ENCODE data around the gene CDH13.
A peak's percentile ranks its signal among the peaks of the same experiment; 100 is the strongest.

Gene CDH13

DNA sequence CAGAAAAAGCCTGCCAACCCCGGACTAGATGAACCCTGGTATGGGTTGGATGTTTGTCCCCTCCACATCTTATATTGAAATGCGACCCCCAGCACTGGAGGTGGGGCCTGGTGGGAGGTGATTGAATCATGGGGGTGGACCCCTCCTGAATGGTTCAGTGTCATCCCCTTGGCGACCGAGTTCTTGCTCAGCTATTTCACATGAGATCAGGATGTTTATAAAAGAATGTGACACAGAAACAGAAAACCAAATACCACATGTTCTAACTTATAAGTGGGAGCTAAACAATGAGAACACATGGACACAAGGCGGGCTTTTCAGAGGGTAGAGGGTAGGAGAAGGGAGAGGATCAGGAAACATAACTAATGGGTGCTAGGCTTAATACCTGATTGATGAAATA lies 605.0 kb downstream of the CDH13 start:
- TF ChIP-seq, protein P1, sequence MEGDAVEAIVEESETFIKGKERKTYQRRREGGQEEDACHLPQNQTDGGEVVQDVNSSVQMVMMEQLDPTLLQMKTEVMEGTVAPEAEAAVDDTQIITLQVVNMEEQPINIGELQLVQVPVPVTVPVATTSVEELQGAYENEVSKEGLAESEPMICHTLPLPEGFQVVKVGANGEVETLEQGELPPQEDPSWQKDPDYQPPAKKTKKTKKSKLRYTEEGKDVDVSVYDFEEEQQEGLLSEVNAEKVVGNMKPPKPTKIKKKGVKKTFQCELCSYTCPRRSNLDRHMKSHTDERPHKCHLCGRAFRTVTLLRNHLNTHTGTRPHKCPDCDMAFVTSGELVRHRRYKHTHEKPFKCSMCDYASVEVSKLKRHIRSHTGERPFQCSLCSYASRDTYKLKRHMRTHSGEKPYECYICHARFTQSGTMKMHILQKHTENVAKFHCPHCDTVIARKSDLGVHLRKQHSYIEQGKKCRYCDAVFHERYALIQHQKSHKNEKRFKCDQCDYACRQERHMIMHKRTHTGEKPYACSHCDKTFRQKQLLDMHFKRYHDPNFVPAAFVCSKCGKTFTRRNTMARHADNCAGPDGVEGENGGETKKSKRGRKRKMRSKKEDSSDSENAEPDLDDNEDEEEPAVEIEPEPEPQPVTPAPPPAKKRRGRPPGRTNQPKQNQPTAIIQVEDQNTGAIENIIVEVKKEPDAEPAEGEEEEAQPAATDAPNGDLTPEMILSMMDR (IDR thresholded peaks at IDR 0.05; ENCODE audit: control insufficient read depth, extremely low read depth, insufficient read depth) = no peak
- H3K4me3 ChIP-seq (ENCODE audit: low read depth, low read length) = no peak overlapping the region
- no peak for DNase-seq (ENCODE audit: low read depth)

DNA sequence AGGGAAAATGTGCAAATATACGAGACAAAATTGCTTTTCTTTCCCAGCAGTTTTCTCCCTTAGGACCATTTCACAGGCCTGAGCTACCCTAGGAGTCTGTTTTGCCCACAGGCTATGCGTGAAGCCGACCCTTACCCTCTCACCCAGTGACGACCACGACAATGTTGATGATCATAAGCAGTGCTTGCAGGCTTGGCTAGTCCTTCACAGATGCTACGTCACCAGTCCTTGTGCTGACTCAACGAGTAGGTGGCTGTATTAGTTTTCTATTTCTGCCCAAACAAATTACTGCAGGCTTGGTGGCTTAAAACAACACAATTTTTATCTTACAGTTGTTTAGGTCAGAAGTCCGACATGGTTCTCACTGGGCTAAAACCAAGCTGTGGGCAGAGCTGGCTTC lies 606.4 kb downstream of the CDH13 start:
- no peak for DNase-seq (ENCODE audit: low read depth)
- no peak overlapping the region for H3K4me3 ChIP-seq (ENCODE audit: low read depth, low read length)
- TF ChIP-seq, protein P1 (IDR thresholded peaks at IDR 0.05; ENCODE audit: control insufficient read depth, extremely low read depth, insufficient read depth) = no peak

DNA sequence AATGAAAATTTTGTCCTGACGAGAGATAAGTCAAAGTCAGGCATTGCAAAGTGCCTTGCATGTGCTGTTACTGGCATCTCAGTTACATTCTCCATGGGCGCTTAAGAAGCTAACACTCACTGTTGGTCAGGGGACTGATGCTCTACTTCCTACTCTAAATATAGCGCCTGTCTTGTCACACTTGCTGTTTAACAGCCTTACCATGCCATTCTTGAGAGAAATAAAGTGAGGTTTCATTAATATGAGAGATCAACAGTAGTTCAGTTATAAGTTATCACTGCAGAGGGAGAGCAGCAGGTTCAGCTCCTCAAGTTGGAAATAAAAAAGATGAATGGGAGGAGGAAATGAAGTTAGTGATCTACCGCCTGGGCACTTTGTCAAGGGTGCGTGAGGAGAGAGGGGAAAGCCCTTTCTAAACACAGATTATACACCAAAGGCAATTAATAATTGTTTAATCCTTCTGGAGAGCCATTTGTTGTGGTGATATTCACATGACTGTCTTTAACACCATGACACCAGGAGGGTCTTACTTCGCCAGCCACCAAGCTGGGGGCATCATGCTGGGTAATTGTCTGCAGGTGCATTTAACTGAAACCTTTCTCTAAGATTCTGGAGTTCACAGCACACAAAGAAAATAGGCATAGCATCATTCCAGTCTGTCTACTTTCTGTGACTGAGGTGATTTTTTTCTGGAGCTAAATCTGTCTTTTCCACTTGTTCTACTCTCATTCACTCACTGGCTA lies 612.4 kb downstream of the CDH13 start:
- no peak for DNase-seq (ENCODE audit: low read depth)
- H3K4me3 ChIP-seq (ENCODE audit: low read depth, low read length) = no peak overlapping the region
- TF ChIP-seq, protein P1 (IDR thresholded peaks at IDR 0.05; ENCODE audit: control insufficient read depth, extremely low read depth, insufficient read depth) = no peak

DNA sequence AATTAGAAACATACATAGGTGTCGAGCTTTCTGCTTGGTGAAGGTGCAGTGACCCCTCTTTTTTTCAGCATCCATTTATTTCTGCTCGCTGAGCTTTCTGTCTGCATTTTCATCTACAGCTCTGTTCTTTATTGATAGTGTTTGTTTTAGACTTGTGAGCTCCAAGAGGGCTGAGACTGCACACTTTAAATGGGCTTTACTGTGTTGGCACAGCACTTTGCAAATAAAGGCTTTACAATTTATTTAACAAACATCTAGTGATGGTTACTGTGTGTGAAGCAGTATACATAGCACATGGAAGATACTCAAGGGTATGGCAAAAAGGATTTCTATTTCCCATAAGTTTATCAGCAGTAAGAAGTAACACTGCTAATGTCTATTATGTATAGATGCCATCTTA lies 617.3 kb downstream of the CDH13 start:
- TF ChIP-seq, protein P1 (IDR thresholded peaks at IDR 0.05; ENCODE audit: control insufficient read depth, extremely low read depth, insufficient read depth) = no peak
- peak; percentile 67 for DNase-seq (ENCODE audit: low read depth)
- H3K4me3 ChIP-seq (ENCODE audit: low read depth, low read length) = no peak overlapping the region

DNA sequence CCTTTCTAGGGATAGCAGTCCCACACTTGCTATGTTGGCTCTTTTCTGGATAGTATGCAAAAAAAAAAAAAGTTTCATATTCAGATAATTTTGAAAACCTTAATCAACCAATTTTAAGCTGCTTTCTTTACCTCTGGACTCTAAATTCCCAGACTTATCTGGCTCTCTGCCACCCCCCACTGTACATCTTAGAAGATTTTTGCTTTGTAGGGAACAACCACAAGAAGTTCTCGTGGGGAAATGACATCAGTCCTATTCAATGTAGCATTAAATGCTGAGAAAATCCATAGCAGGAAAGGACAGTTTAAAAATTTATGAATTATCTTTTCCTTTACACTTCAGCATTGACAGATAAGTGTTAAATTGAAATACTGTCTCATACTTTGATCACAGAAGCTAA lies 618.3 kb downstream of the CDH13 start:
- H3K4me3 ChIP-seq (ENCODE audit: low read depth, low read length) = no peak overlapping the region
- TF ChIP-seq, protein P1 (IDR thresholded peaks at IDR 0.05; ENCODE audit: control insufficient read depth, extremely low read depth, insufficient read depth) = no peak
- no peak for DNase-seq (ENCODE audit: low read depth)

DNA sequence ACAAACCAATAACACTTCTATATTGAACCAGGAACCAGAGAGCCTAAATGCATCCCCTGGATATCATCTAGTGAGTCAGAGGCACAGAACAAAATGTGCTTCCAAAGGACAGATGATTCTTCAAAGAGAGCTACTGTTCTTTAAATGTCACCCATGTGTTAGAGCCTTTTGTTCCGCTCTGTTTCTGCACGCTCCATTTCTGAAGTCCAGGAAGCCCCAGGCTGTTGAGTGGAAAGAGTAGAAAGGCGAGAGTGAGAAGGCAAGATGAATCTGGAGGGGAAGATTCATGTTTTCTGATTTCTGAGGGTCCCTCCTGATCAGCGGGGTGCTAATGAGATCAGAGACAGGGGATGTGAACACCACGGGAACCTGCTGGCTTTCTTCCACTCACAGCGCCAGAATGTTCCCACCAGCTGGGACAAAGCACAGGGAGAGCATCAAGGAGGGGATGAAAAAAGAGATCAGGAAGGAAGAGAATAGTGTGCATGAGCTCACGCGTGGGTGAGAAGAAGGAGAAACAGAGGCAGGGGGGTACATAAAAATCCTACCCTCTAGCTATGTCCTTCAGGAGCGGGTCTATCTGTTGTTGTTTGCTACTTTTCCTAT lies 621.1 kb downstream of the CDH13 start:
- no peak for DNase-seq (ENCODE audit: low read depth)
- TF ChIP-seq, protein P1 (IDR thresholded peaks at IDR 0.05; ENCODE audit: control insufficient read depth, extremely low read depth, insufficient read depth) = no peak
- H3K4me3 ChIP-seq (ENCODE audit: low read depth, low read length) = no peak overlapping the region

Data from LNCaP clone FGC (cell line).